ENCODE measurements around the gene SEMA3C.

The SEMA3C gene

GRCh38 chr7:80871228-80871627 lies 47.6 kb downstream of the SEMA3C start:
- POLR2A ChIA-PET (ENCODE audit: low non-redundant PET), result no interaction called here
- CTCF ChIA-PET, result no interaction called here
- TF ChIP-seq, protein P1, sequence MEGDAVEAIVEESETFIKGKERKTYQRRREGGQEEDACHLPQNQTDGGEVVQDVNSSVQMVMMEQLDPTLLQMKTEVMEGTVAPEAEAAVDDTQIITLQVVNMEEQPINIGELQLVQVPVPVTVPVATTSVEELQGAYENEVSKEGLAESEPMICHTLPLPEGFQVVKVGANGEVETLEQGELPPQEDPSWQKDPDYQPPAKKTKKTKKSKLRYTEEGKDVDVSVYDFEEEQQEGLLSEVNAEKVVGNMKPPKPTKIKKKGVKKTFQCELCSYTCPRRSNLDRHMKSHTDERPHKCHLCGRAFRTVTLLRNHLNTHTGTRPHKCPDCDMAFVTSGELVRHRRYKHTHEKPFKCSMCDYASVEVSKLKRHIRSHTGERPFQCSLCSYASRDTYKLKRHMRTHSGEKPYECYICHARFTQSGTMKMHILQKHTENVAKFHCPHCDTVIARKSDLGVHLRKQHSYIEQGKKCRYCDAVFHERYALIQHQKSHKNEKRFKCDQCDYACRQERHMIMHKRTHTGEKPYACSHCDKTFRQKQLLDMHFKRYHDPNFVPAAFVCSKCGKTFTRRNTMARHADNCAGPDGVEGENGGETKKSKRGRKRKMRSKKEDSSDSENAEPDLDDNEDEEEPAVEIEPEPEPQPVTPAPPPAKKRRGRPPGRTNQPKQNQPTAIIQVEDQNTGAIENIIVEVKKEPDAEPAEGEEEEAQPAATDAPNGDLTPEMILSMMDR (conservative IDR thresholded peaks at IDR 0.05; ENCODE audit: low read depth), result no peak

GRCh38 chr7:80870813-80871212 lies 48.0 kb downstream of the SEMA3C start:
- POLR2A ChIA-PET (ENCODE audit: low non-redundant PET), result no interaction called here
- TF ChIP-seq, protein P1 (conservative IDR thresholded peaks at IDR 0.05; ENCODE audit: low read depth), result no peak
- CTCF ChIA-PET, result no interaction called here
- no peak overlapping the region for H3K27ac ChIP-seq
- no peak for DNase-seq (ENCODE audit: low spot score)

More at GRCh38 chr7:80871228-80871627, 47.6 kb downstream of the SEMA3C start:
- DNase-seq (ENCODE audit: low spot score), result no peak
- no peak overlapping the region for H3K27ac ChIP-seq

DNA sequence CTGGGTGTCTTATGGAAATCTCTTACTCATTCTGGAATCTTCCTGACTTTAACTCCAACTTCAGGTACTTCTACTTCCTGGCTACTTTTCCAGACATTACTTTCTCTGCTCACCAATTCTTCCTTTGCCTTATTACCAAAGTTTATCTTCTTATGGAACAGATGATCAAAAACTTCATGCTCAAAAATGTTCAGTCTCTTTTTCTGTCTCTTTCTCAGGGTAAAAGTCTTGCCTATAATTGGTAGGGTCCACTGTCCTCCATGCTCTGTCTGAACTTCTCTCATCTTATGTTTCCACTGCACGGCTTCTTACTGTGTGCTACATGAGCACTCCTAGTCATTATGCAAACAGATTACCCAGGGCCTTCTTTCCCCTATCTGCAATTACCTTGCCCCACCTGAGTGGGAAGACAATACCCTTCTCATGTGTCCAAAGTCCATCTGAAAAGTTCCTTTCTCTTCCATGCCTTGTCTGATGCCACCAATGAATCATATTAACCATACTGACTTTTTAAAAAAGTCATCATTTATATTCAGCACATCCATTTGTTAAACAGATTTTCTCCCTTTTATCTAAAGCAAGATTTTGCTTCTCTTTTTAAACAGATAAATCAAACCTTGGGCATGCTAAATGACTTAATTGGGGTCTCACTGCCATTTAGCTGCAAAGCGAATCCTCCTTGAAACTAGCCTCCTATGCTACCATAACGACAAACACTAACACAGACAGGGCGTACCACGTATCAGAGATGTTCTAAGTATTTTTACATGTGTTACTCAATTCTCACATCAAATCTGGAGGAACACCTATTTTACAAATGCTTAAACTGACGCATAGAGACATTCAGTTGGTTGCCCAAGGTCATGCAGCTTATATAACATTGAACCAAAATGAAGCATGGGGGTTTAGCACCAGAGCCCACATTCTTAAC lies 48.8 kb downstream of the SEMA3C start:
- no peak overlapping the region for H3K27ac ChIP-seq
- ChIA-PET CTCF (no interaction called here), POLR2A (ENCODE audit: low non-redundant PET) (no interaction called here)
- TF ChIP-seq, protein P1 (conservative IDR thresholded peaks at IDR 0.05; ENCODE audit: low read depth), result no peak
- DNase-seq (ENCODE audit: low spot score), result no peak

GRCh38 chr7:80869106-80869784 lies 49.6 kb downstream of the SEMA3C start:
- TF ChIP-seq, protein P1 (conservative IDR thresholded peaks at IDR 0.05; ENCODE audit: low read depth), result no peak
- no peak overlapping the region for H3K27ac ChIP-seq
- no peak for DNase-seq (ENCODE audit: low spot score)
- CTCF ChIA-PET, result no interaction called here
- POLR2A ChIA-PET (ENCODE audit: low non-redundant PET), result no interaction called here

DNA sequence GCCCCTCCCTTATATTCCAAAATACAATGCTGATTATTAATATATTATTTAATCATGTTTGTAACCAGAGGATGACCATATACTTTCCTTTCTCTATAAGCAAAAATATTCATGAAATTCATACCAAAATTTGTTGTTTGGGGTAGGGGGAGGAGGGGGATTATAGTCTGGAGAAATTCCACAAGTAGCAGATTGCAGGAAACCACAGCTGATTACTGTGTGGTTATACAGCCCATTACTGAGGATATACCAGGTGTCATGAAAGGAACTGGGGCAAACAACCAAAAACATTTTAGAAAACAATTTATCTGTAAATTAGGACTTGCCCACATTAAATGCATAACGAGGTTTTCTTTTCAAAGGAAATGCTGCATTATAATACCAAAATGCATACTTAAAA lies 50.3 kb downstream of the SEMA3C start:
- H3K27ac ChIP-seq, result no peak overlapping the region
- ChIA-PET POLR2A (ENCODE audit: low non-redundant PET) (no interaction called here), CTCF (no interaction called here)
- TF ChIP-seq, protein P1 (conservative IDR thresholded peaks at IDR 0.05; ENCODE audit: low read depth), result no peak
- no peak for DNase-seq (ENCODE audit: low spot score)

DNA sequence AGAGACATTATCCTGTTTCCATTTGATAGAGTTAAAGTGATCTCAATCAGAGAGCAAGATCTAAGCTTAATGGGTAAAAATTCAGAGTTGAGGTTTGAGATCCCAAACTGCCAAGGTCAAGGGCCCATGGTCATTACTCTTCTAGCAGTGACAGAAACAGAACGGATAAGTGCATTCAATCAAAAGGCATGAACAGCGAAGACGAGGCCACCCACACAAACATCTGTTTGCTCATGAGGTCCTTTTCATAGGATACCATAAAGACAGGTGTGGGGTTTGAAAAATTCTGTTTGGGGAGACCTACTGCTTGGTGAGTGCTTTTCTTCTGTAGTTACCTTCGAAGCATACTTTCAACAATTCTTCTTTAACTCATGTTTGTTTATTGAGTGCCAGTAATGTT lies 58.3 kb downstream of the SEMA3C start:
- POLR2A ChIA-PET (ENCODE audit: low non-redundant PET), result interaction anchor here (0.5 kb wide), 1 partner anchor 59 kb away, joined by 5 read pairs; no protein-coding TSS in a partner anchor
- CTCF ChIA-PET, result no interaction called here
- no peak for DNase-seq (ENCODE audit: low spot score)
- TF ChIP-seq, protein P1 (conservative IDR thresholded peaks at IDR 0.05; ENCODE audit: low read depth), result no peak
- no peak overlapping the region for H3K27ac ChIP-seq
